NOMO-1 treated with dmso at 0.1 percent for 144 hours (cell line): ENCODE results near the gene PCDHGA10.
"Not testable (repeated sequence)": the region's sequence is repeated elsewhere in the genome, so short reads cannot be mapped to it uniquely, and the experiment has no call there.

ENCODE experiments used
- DNase-seq: peaks from one replicate; lab custom pipeline; 2025; ENCODE audit not compliant: unreplicated experiment; lab: John Stamatoyannopoulos, UW

Gene PCDHGA10

GRCh38 chr5:141392429-141393198 is 20.2 kb upstream of the PCDHGA10 start, which contains the start of gene PCDHGA8:
Gene PCDHGA8 (plus strand): TSS chr5:141392633. CDS start chr5:141392814, 181 bp downstream.
- no peak for DNase-seq

GRCh38 chr5:141393267-141393666 is 19.5 kb upstream of the PCDHGA10 start:
- DNase-seq: no peak

GRCh38 chr5:141394401-141395187 is 18.2 kb upstream of the PCDHGA10 start:
- DNase-seq: not testable (repeated sequence)

- not testable (repeated sequence) for DNase-seq
Measured at GRCh38 chr5:141397756-141398551, 14.8 kb upstream of the PCDHGA10 start, which contains the start of gene PCDHGB5. Gene PCDHGB5 (plus strand): TSS chr5:141397947. CDS start chr5:141398128, 181 bp downstream.

GRCh38 chr5:141398608-141399007 is 14.2 kb upstream of the PCDHGA10 start:
- no peak for DNase-seq

- DNase-seq: no peak
Measured at GRCh38 chr5:141399555-141400258, 13.1 kb upstream of the PCDHGA10 start.

- DNase-seq: no peak
Measured at GRCh38 chr5:141402553-141403243, 10.1 kb upstream of the PCDHGA10 start, which contains the start of gene PCDHGA9. Gene PCDHGA9 (plus strand): TSS chr5:141402778. CDS start chr5:141402953, 175 bp downstream.

GRCh38 chr5:141403387-141403786 is 9.4 kb upstream of the PCDHGA10 start:
- no peak for DNase-seq

GRCh38 chr5:141407790-141408505 is 4.8 kb upstream of the PCDHGA10 start, which contains the start of gene PCDHGB6:
Gene PCDHGB6 (plus strand): TSS chr5:141408021. CDS start chr5:141408203, 182 bp downstream.
- not testable (repeated sequence) for DNase-seq

GRCh38 chr5:141409598-141410306 is 3.0 kb upstream of the PCDHGA10 start:
- DNase-seq: no peak

GRCh38 chr5:141411575-141411974 is 1.2 kb upstream of the PCDHGA10 start:
- no peak for DNase-seq

- DNase-seq: no peak
Measured at GRCh38 chr5:141413540-141414069, 818 bp downstream of the PCDHGA10 start.

GRCh38 chr5:141414548-141415274 is 1.9 kb downstream of the PCDHGA10 start:
- not testable (repeated sequence) for DNase-seq

- DNase-seq: not testable (repeated sequence)
Measured at GRCh38 chr5:141415275-141415618, 2.5 kb downstream of the PCDHGA10 start.

- DNase-seq: peak; percentile 32
Measured at GRCh38 chr5:141417494-141418172, 4.8 kb downstream of the PCDHGA10 start, which contains the start of gene PCDHGB7. Gene PCDHGB7 (plus strand): TSS chr5:141417677. CDS start chr5:141417860, 183 bp downstream.

- DNase-seq: no peak
Measured at GRCh38 chr5:141419074-141419880, 6.5 kb downstream of the PCDHGA10 start.
